Subcutaneous abdominal adipose tissue (tissue), 5 donors: ENCODE measurements around the gene TFR2.

Experiments
- H3K27ac ChIP-seq: one replicate; pipeline ENCODE4 v1.7.0; 2013; ENCODE audit warnings: low read depth, mild to moderate bottlenecking, inconsistent platforms, low read length, moderate library complexity
- H3K27me3 ChIP-seq, 5 donors: one replicate each; pipeline ENCODE4 v1.7.0; 2013; ENCODE audit warnings: low read length in 5 of 5, inconsistent platforms in 1 of 5; ENCODE audit not compliant: control insufficient read depth in 5 of 5, insufficient read depth in 4 of 5
- H3K36me3 ChIP-seq, 5 donors: one replicate each; pipeline ENCODE4 v1.7.0; 2013; ENCODE audit warnings: low read length in 5 of 5; ENCODE audit not compliant: control insufficient read depth in 5 of 5, insufficient read depth in 5 of 5
- H3K4me1 ChIP-seq, 5 donors: one replicate each; pipeline ENCODE4 v1.7.0; 2013; ENCODE audit warnings: low read length in 5 of 5, mild to moderate bottlenecking in 3 of 5, moderate library complexity in 1 of 5; ENCODE audit not compliant: control insufficient read depth in 5 of 5, insufficient read depth in 5 of 5
- H3K4me3 ChIP-seq, 5 donors: one replicate each; pipeline ENCODE4 v1.7.0; 2013; ENCODE audit warnings: low read length in 5 of 5, low read depth in 1 of 5
- H3K9ac ChIP-seq, 5 donors: one replicate each; pipeline ENCODE4 v1.7.0; 2013; ENCODE audit warnings: low read length in 5 of 5, mild to moderate bottlenecking in 4 of 5, moderate library complexity in 3 of 5
- H3K9me3 ChIP-seq, 5 donors: one replicate each; pipeline ENCODE4 v1.7.0; 2013; ENCODE audit warnings: low read length in 5 of 5; ENCODE audit not compliant: control insufficient read depth in 5 of 5
- donor health status: healthy.
- donor health status: healthy.
- donor health status: healthy.
- donor health status: healthy.
- donor health status: healthy.

TFR2 gene

GRCh38 chr7:100588438-100588837 lies 52.9 kb downstream of the TFR2 start:
- no peak overlapping the region for H3K4me3 ChIP-seq
- peak overlapping the region in 1 of 5 donors; percentile 63 for H3K9ac ChIP-seq
- H3K36me3 ChIP-seq: no peaks in the 10 kb centered on the region
- H3K9me3 ChIP-seq: no peaks in the 10 kb centered on the region
- H3K27ac ChIP-seq: no peak overlapping the region
- peaks cover 0 to 17% (median 5%) of the 10 kb centered on the region in 5 donors for H3K27me3 ChIP-seq
- H3K4me1 ChIP-seq: peaks cover 12 to 42% (median 30%) of the 10 kb centered on the region in 5 donors

- Histone ChIP-seq H3K9ac (peak within 1 kb of the TSS; percentile 66 to 91 (median 82)), H3K36me3 (peaks cover 0 to 16% (median 10%) of the 10 kb centered on the region in 5 donors), H3K4me1 (peaks cover 14 to 59% (median 44%) of the 10 kb centered on the region in 5 donors), H3K4me3 (peak within 1 kb of the TSS; percentile 85 to 97 (median 96)), H3K27me3 (peaks cover 0 to 15% (median 2%) of the 10 kb centered on the region in 5 donors), H3K9me3 (no peaks in the 10 kb centered on the region), H3K27ac (peak within 1 kb of the TSS; percentile 72)
These were observed 54.9 kb downstream of the TFR2 start, which contains the start of gene FBXO24 for GRCh38 chr7:100586266-100587025. Gene FBXO24 (plus strand): TSS chr7:100586328. CDS start chr7:100586626, 298 bp downstream.

GRCh38 chr7:100585511-100586265 lies 55.7 kb downstream of the TFR2 start, which contains the start of gene LRCH4:
Gene LRCH4 (minus strand): TSS chr7:100586129. CDS start chr7:100586100, 29 bp downstream.
- Histone ChIP-seq H3K4me3 (peak within 1 kb of the TSS; percentile 85 to 97 (median 96)), H3K36me3 (peaks cover 0 to 24% (median 18%) of the 10 kb centered on the region in 5 donors), H3K27me3 (peaks cover 0 to 11% (median 2%) of the 10 kb centered on the region in 5 donors), H3K9ac (peak within 1 kb of the TSS; percentile 66 to 91 (median 82)), H3K4me1 (peaks cover 14 to 58% (median 44%) of the 10 kb centered on the region in 5 donors), H3K27ac (peak within 1 kb of the TSS; percentile 72), H3K9me3 (no peaks in the 10 kb centered on the region)

DNA sequence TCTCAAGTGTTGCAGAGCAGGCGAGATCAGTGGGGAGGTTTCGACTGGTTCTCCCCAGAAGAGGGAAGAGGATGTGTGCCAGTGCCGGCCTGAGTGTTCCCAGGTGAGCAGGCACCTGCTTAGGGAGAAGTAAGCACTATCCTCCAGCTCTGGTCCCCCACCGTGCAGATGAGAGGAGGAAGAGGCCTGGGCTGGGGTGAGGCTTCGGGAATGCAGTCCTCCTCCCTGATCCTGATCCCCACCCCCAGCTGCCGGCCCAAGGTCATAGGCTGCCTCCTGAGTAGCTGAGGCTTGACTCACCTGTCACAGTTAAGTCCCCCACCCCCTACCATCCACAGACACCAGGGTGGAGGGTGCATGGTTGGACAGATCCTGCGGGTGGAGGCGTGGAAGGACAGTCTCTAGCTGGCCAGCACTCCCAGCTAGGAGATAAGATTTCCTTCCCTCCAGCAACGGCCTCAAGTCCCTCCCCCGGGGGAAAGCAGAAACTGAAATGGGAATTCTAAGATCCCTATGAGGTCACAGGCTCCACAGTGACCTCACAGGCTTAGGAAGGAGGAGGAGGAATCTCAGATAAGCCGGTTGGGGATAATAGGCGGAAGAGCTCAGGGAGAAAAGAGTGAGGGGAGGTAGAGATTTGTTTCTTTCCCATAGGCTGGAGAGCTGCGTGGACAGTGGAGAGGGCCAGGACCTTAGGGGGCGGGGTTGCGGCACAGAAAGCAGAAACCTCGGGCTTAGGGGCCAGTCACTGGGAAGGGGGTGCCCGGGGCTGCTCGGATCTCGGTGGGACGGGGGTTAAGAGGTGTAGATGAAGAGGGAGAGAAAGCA lies 56.5 kb downstream of the TFR2 start:
- Histone ChIP-seq H3K27ac (peak overlapping the region; percentile 50), H3K4me1 (peaks cover 14 to 50% (median 44%) of the 10 kb centered on the region in 5 donors)

GRCh38 chr7:100584054-100584682 lies 57.2 kb downstream of the TFR2 start:
- H3K36me3 ChIP-seq: peaks cover 0 to 37% (median 31%) of the 10 kb centered on the region in 5 donors
- H3K4me1 ChIP-seq: peaks cover 14 to 45% (median 44%) of the 10 kb centered on the region in 5 donors
- H3K4me3 ChIP-seq: peak overlapping the region; percentile 85 to 97 (median 96)
- H3K27me3 ChIP-seq: no peaks in the 10 kb centered on the region
- H3K9ac ChIP-seq: peak overlapping the region in 3 of 5 donors; percentile 56 to 91 (median 87)
- H3K27ac ChIP-seq: peak overlapping the region; percentile 50
- H3K9me3 ChIP-seq: no peaks in the 10 kb centered on the region

More for the DNA sequence above, 56.5 kb downstream of the TFR2 start:
- no peaks in the 10 kb centered on the region for H3K9me3 ChIP-seq
- H3K36me3 ChIP-seq: peaks cover 0 to 31% (median 26%) of the 10 kb centered on the region in 5 donors
- peaks cover 0 to 3% (median 0%) of the 10 kb centered on the region in 5 donors for H3K27me3 ChIP-seq
- H3K4me3 ChIP-seq: peak overlapping the region; percentile 85 to 97 (median 96)
- peak overlapping the region; percentile 48 to 91 (median 82) for H3K9ac ChIP-seq

- Histone ChIP-seq H3K36me3 (peaks cover 0 to 45% (median 38%) of the 10 kb centered on the region in 5 donors), H3K27me3 (no peaks in the 10 kb centered on the region), H3K4me3 (peak overlapping the region; percentile 11 to 70 (median 43)), H3K9ac (peak overlapping the region in 3 of 5 donors; percentile 52 to 57 (median 55)), H3K27ac (peak overlapping the region; percentile 48), H3K4me1 (peaks cover 11 to 45% (median 44%) of the 10 kb centered on the region in 5 donors), H3K9me3 (no peaks in the 10 kb centered on the region)
These were observed 58.0 kb downstream of the TFR2 start for GRCh38 chr7:100583132-100584053.

DNA sequence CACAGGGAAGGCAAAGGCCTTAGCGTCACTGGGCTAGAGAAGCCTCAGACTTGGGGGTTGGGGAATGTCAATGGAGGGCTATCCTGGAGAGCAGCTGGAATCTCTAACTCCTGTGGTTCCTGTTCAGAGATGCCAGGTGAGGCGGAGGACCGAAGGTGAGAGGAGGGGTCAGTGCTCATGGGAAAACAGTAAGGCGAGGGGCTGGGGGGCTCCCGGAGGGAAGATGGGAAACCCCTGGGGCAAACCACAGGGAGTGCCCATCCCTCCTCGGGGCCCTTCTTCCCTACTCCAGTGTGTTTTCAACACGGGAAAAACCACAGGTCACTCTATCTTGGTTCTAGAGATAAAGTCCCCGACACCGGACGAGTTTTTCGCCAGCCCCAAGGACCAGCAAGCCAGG lies 58.7 kb downstream of the TFR2 start:
- Histone ChIP-seq H3K9ac (peak overlapping the region in 2 of 5 donors; percentile 41 to 56), H3K36me3 (peaks cover 0 to 52% (median 45%) of the 10 kb centered on the region in 5 donors), H3K27ac (no peak overlapping the region), H3K4me1 (peaks cover 11 to 45% (median 44%) of the 10 kb centered on the region in 5 donors), H3K9me3 (no peaks in the 10 kb centered on the region), H3K27me3 (no peaks in the 10 kb centered on the region), H3K4me3 (peak overlapping the region in 1 of 5 donors; percentile 40)

DNA sequence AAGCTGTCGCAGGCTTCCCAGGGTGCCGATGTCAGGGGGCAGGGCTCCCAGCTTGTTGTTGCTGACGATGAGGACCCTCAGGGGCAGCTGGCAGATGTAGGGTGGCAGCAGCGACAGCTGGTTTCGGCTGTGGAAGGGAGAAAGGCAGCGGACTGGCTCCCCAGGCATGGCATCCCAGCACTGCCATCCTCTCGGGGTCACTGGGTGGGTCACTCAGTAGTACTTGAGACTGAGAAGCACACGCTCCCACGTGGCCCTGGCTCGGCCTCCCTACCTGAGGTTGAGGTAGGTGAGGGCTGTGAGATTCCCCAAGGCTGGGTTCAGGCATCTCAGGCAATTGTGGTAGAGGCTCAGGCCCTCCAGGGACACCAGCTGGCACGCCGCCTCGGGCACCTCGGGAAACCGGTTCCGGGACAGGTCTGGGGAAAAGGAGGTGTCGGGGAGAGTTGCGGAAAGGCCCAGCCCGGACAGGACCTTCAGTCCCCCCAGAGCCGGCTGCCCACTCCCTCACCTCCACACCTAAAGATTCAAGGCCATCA lies 59.2 kb downstream of the TFR2 start:
- no peak overlapping the region for H3K4me3 ChIP-seq
- no peaks in the 10 kb centered on the region for H3K9me3 ChIP-seq
- peaks cover 0 to 57% (median 50%) of the 10 kb centered on the region in 5 donors for H3K36me3 ChIP-seq
- H3K27ac ChIP-seq: no peak overlapping the region
- peak overlapping the region in 1 of 5 donors; percentile 53 for H3K9ac ChIP-seq
- no peaks in the 10 kb centered on the region for H3K27me3 ChIP-seq
- peaks cover 11 to 43% (median 43%) of the 10 kb centered on the region in 5 donors for H3K4me1 ChIP-seq
